KOPT-K1 (cell line): ENCODE data around the gene LRP4.
A peak's percentile ranks its signal among the peaks of the same experiment; 100 is the strongest.
"Not testable (repeated sequence)": the region's sequence is repeated elsewhere in the genome, so short reads cannot be mapped to it uniquely, and the experiment has no call there.

ENCODE experiments used
- H3K27ac ChIP-seq: fragments of 200-600 bp; sonication (generic); 2 replicates; pipeline ENCODE4 v1.5.1; 2016; ENCODE audit warnings: antibody characterized with exemption, mild to moderate bottlenecking, low read depth, low read length; ENCODE audit not compliant: poor library complexity, severe bottlenecking
- H3K36me3 ChIP-seq: fragments of 200-600 bp; sonication (generic); 2 replicates; pipeline ENCODE4 v1.5.1; 2017; ENCODE audit warnings: antibody characterized with exemption, mild to moderate bottlenecking, low read length, moderate library complexity; ENCODE audit not compliant: insufficient read depth
- H3K9me3 ChIP-seq: fragments of 200-600 bp; sonication (generic); 2 replicates; pipeline ENCODE4 v1.5.1; 2017; ENCODE audit warnings: antibody characterized with exemption, low read length, mild to moderate bottlenecking; ENCODE audit not compliant: insufficient read depth, poor library complexity, severe bottlenecking

Gene LRP4

GRCh38 chr11:46944356-46945075 is 26.2 kb upstream of the LRP4 start:
- Histone ChIP-seq H3K36me3 (no peaks in the 10 kb centered on the region), H3K9me3 (no peaks in the 10 kb centered on the region), H3K27ac (no peak overlapping the region)

GRCh38 chr11:46942172-46942571 is 23.8 kb upstream of the LRP4 start:
- H3K27ac ChIP-seq, result no peak overlapping the region
- no peaks in the 10 kb centered on the region for H3K9me3 ChIP-seq
- H3K36me3 ChIP-seq, result no peaks in the 10 kb centered on the region

GRCh38 chr11:46936138-46937110 is 18.1 kb upstream of the LRP4 start, which contains the start of gene CSTPP1:
TSS of gene CSTPP1 (plus strand) at chr11:46936761. CDS start at chr11:46936806, 45 bp downstream.
- Histone ChIP-seq H3K36me3 (no peaks in the 10 kb centered on the region), H3K27ac (peak within 1 kb of the TSS; percentile 49)

GRCh38 chr11:46930089-46930488 is 11.7 kb upstream of the LRP4 start:
- Histone ChIP-seq H3K27ac (no peak overlapping the region), H3K9me3 (peaks cover 12% of the 10 kb centered on the region)

More at GRCh38 chr11:46936138-46937110, 18.1 kb upstream of the LRP4 start, which contains the start of gene CSTPP1:
- H3K9me3 ChIP-seq, result no peaks in the 10 kb centered on the region

GRCh38 chr11:46928701-46929100 is 10.4 kb upstream of the LRP4 start:
- H3K36me3 ChIP-seq, H3K27ac ChIP-seq: not testable (repeated sequence)
- H3K9me3 ChIP-seq, result peaks cover 12% of the 10 kb centered on the region

More at GRCh38 chr11:46930089-46930488, 11.7 kb upstream of the LRP4 start:
- H3K36me3 ChIP-seq, result no peaks in the 10 kb centered on the region

GRCh38 chr11:46927928-46928327 is 9.6 kb upstream of the LRP4 start:
- H3K27ac ChIP-seq, H3K36me3 ChIP-seq: not testable (repeated sequence)
- peaks cover 12% of the 10 kb centered on the region for H3K9me3 ChIP-seq

GRCh38 chr11:46920755-46921154 is 2.4 kb upstream of the LRP4 start:
- Histone ChIP-seq H3K36me3 (no peaks in the 10 kb centered on the region), H3K9me3 (no peaks in the 10 kb centered on the region), H3K27ac (no peak overlapping the region)

- Histone ChIP-seq H3K36me3 (no peaks in the 10 kb centered on the region), H3K27ac (no peak overlapping the region), H3K9me3 (no peaks in the 10 kb centered on the region)
These were observed 601 bp upstream of the LRP4 start for GRCh38 chr11:46918788-46919513.

- no peaks in the 10 kb centered on the region for H3K36me3 ChIP-seq
- H3K9me3 ChIP-seq, result no peaks in the 10 kb centered on the region
- H3K27ac ChIP-seq, result no peak overlapping the region
These were observed 628 bp downstream of the LRP4 start for GRCh38 chr11:46917762-46918082.

- no peaks in the 10 kb centered on the region for H3K9me3 ChIP-seq
- no peaks in the 10 kb centered on the region for H3K36me3 ChIP-seq
- H3K27ac ChIP-seq, result no peak overlapping the region
These were observed 1.1 kb downstream of the LRP4 start for GRCh38 chr11:46917109-46917761.

GRCh38 chr11:46916286-46917108 is 1.9 kb downstream of the LRP4 start:
- Histone ChIP-seq H3K9me3 (no peaks in the 10 kb centered on the region), H3K27ac (no peak overlapping the region)

GRCh38 chr11:46914910-46915309 is 3.4 kb downstream of the LRP4 start:
- no peaks in the 10 kb centered on the region for H3K36me3 ChIP-seq
- H3K9me3 ChIP-seq, result no peaks in the 10 kb centered on the region
- H3K27ac ChIP-seq, result no peak overlapping the region

More at GRCh38 chr11:46916286-46917108, 1.9 kb downstream of the LRP4 start:
- H3K36me3 ChIP-seq, result no peaks in the 10 kb centered on the region

- Histone ChIP-seq H3K9me3 (no peaks in the 10 kb centered on the region), H3K36me3 (no peaks in the 10 kb centered on the region), H3K27ac (no peak overlapping the region)
These were observed 4.0 kb downstream of the LRP4 start for GRCh38 chr11:46914363-46914762.

- Histone ChIP-seq H3K27ac (no peak overlapping the region), H3K9me3 (no peaks in the 10 kb centered on the region), H3K36me3 (no peaks in the 10 kb centered on the region)
These were observed 4.9 kb downstream of the LRP4 start for GRCh38 chr11:46913484-46913883.
